ENCODE results near the gene TNPO1.

DNA sequence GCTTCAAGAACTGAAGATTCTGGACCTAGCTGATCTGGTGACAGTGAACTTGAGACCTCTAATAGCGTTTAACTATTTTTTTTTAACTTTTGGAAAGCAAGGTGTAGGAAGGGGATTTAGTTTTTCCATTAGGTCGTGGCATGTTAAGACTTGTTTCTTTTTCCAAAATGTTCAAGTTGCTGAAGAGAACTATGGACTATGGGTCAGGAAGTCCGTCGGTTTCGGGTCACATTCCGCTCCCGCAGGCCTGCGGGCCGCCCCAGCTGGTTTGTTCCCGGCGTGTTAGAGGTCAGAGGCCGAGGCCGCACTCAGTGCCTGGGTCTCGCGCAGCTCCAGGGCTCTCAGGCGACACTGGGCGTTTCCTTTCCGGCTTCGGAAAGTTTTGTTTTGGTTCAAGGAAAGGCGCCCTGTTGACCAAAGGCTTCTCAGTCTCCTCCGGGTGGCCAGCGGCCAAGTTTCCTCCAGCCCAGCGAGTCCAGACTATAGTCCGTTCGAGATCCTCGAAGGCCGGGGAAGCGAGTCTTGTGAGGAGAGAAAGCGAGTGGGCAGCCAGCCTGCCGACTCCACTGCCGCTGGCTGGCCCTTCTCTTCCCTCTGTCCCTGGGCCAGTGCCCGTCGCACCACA lies 138.8 kb downstream of the TNPO1 start:
- TF ChIP-seq, protein P1, sequence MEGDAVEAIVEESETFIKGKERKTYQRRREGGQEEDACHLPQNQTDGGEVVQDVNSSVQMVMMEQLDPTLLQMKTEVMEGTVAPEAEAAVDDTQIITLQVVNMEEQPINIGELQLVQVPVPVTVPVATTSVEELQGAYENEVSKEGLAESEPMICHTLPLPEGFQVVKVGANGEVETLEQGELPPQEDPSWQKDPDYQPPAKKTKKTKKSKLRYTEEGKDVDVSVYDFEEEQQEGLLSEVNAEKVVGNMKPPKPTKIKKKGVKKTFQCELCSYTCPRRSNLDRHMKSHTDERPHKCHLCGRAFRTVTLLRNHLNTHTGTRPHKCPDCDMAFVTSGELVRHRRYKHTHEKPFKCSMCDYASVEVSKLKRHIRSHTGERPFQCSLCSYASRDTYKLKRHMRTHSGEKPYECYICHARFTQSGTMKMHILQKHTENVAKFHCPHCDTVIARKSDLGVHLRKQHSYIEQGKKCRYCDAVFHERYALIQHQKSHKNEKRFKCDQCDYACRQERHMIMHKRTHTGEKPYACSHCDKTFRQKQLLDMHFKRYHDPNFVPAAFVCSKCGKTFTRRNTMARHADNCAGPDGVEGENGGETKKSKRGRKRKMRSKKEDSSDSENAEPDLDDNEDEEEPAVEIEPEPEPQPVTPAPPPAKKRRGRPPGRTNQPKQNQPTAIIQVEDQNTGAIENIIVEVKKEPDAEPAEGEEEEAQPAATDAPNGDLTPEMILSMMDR (conservative IDR thresholded peaks at IDR 0.05 in 1 of 2, IDR thresholded peaks at IDR 0.05 in 1 of 2; ENCODE audit: low read depth in 1 of 2, low read length in 2 of 2) = no peak
- TF ChIP-seq EZH2 (IDR thresholded peaks at IDR 0.05; ENCODE audit: low read length, missing control alignments) = no peak
